ENCODE data around the gene KRT8.

DNA sequence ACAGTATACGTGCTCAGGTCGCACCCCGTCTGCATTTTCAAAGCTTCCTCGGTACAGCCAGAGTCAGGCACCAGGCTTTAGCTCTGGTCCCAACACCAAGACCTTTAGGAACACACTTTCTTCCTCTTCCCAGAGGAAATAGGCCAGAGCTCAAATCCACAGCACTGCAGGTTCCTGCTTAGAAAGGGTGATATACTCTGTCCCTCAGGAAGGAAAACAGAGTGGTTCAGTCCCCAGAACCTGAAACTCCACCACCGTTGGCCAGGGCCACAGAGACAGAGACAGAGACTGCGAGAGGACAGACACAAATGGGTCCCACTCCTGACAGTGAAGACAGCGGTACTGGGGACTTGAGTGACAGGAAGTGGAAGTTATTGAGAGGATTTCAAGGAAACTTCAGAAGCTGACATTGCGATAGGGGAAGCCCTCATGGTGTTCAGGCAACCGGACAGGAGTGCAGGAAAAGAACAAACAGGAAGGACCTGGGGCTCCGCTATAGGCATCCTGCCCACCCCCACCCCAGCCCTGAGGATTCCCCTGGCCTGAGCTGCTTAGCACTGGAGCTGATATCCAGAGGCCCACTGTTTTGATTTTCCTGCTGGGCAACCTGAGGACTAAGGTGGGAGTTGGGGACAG lies 5.5 kb upstream of the KRT8 start:
- no peak for TF ChIP-seq ZNF274 (IDR thresholded peaks at IDR 0.05; ENCODE audit: low read depth, low read length)
- TF ChIP-seq YY1 (IDR thresholded peaks at IDR 0.05; ENCODE audit: insufficient read depth, insufficient read length) = no peak
